Measurements from ENCODE around the gene RB1.
"Not testable (repeated sequence)": the region's sequence is repeated elsewhere in the genome, so short reads cannot be mapped to it uniquely, and the experiment has no call there.

RB1 gene

GRCh38 chr13:48411841-48412531 lies 108.4 kb downstream of the RB1 start:
- DNase-seq: no peak

- DNase-seq: no peak
These were observed 109.4 kb downstream of the RB1 start, which contains the start of gene LPAR6 for GRCh38 chr13:48412881-48413351. Gene LPAR6, minus strand, starts transcription at chr13:48413113. Its CDS starts 690 bp downstream, at chr13:48412423.

- no peak for DNase-seq
These were observed 111.0 kb downstream of the RB1 start for GRCh38 chr13:48414501-48414900.

GRCh38 chr13:48415516-48415915 lies 112.0 kb downstream of the RB1 start:
- no peak for DNase-seq

- not testable (repeated sequence) for DNase-seq
These were observed 118.5 kb downstream of the RB1 start for GRCh38 chr13:48422003-48422402.

GRCh38 chr13:48424212-48424611 lies 120.7 kb downstream of the RB1 start:
- DNase-seq: no peak

- no peak for DNase-seq
These were observed 122.5 kb downstream of the RB1 start for GRCh38 chr13:48426052-48426451.

GRCh38 chr13:48426755-48427298 lies 123.3 kb downstream of the RB1 start:
- not testable (repeated sequence) for DNase-seq

- DNase-seq: no peak
These were observed 125.5 kb downstream of the RB1 start for GRCh38 chr13:48429036-48429435.

- no peak for DNase-seq
These were observed 126.3 kb downstream of the RB1 start for GRCh38 chr13:48429886-48430285.

- no peak for DNase-seq
These were observed 127.9 kb downstream of the RB1 start for GRCh38 chr13:48431431-48431830.

GRCh38 chr13:48431987-48432615 lies 128.6 kb downstream of the RB1 start:
- peak; percentile 65 for DNase-seq

GRCh38 chr13:48434200-48434599 lies 130.6 kb downstream of the RB1 start:
- DNase-seq: no peak

GRCh38 chr13:48436661-48437288 lies 133.2 kb downstream of the RB1 start:
- no peak for DNase-seq

- peak; percentile 22 for DNase-seq
These were observed 133.8 kb downstream of the RB1 start for GRCh38 chr13:48437371-48437770.

- no peak for DNase-seq
These were observed 140.1 kb downstream of the RB1 start for GRCh38 chr13:48443442-48444208.

- no peak for DNase-seq
These were observed 142.9 kb downstream of the RB1 start for GRCh38 chr13:48446464-48446863.

- no peak for DNase-seq
These were observed 144.9 kb downstream of the RB1 start for GRCh38 chr13:48448285-48448958.

- no peak for DNase-seq
These were observed 145.5 kb downstream of the RB1 start for GRCh38 chr13:48448959-48449614.

- DNase-seq: no peak
These were observed 146.1 kb downstream of the RB1 start for GRCh38 chr13:48449656-48450055.

- DNase-seq: not testable (repeated sequence)
These were observed 147.6 kb downstream of the RB1 start for GRCh38 chr13:48451196-48451595.

- DNase-seq: no peak
These were observed 153.0 kb downstream of the RB1 start for GRCh38 chr13:48456546-48456945.

Data from NCI-H2171 treated with DMSO at 0.1 percent for 48 hours (cell line).